Fibroblast of skin of right biceps (primary cell): ENCODE data around the gene DNMT3A.

Source experiments
- DNase-seq: peaks from one replicate; pipeline ENCODE4 v3.0.0-alpha.2; 2013

The DNMT3A gene

GRCh38 chr2:25341753-25342371, at the start of gene DNMT3A:
Gene DNMT3A, minus strand, starts transcription at chr2:25341925. Its CDS starts 27,941 bp downstream, at chr2:25313984.
- peak; percentile 69 for DNase-seq

- DNase-seq: no peak
Observed at GRCh38 chr2:25389161-25389560, 47.4 kb upstream of the DNMT3A start.

- DNase-seq: no peak
Observed at GRCh38 chr2:25388491-25388890, 46.8 kb upstream of the DNMT3A start.

GRCh38 chr2:25387876-25388449, 46.2 kb upstream of the DNMT3A start:
- no peak for DNase-seq

GRCh38 chr2:25386971-25387875, 45.5 kb upstream of the DNMT3A start:
- DNase-seq: no peak

- DNase-seq: no peak
Observed at GRCh38 chr2:25385910-25386309, 44.2 kb upstream of the DNMT3A start.

GRCh38 chr2:25383806-25384205, 42.1 kb upstream of the DNMT3A start:
- no peak for DNase-seq

GRCh38 chr2:25381502-25381901, 39.8 kb upstream of the DNMT3A start:
- DNase-seq: no peak

- DNase-seq: no peak
Observed at GRCh38 chr2:25380586-25381375, 39.1 kb upstream of the DNMT3A start.

- DNase-seq: no peak
Observed at GRCh38 chr2:25380023-25380422, 38.3 kb upstream of the DNMT3A start.

- DNase-seq: no peak
Observed at GRCh38 chr2:25379535-25379934, 37.8 kb upstream of the DNMT3A start.

GRCh38 chr2:25378731-25379490, 37.2 kb upstream of the DNMT3A start:
- DNase-seq: peak; percentile 39

- no peak for DNase-seq
Observed at GRCh38 chr2:25377822-25378421, 36.2 kb upstream of the DNMT3A start.

- peak; percentile 91 for DNase-seq
Observed at GRCh38 chr2:25376750-25377621, 35.3 kb upstream of the DNMT3A start.

GRCh38 chr2:25375989-25376545, 34.3 kb upstream of the DNMT3A start:
- DNase-seq: no peak

- DNase-seq: no peak
Observed at GRCh38 chr2:25375371-25375988, 33.8 kb upstream of the DNMT3A start.

GRCh38 chr2:25374827-25375226, 33.1 kb upstream of the DNMT3A start:
- no peak for DNase-seq

- DNase-seq: no peak
Observed at GRCh38 chr2:25374411-25374810, 32.7 kb upstream of the DNMT3A start.

GRCh38 chr2:25373269-25373981, 31.7 kb upstream of the DNMT3A start:
- DNase-seq: no peak
